MM.1S (cell line): Measurements from ENCODE around the gene SQOR.
A peak's percentile ranks its signal among the peaks of the same experiment; 100 is the strongest.

ENCODE experiments used
- DNase-seq: peaks from one replicate; pipeline ENCODE4 v3.0.0-alpha.2; 2015
- H2AFZ ChIP-seq: fragments of 300-600 bp; sonication (generic); 2 replicates; pipeline ENCODE4 v1.6.0; 2016; ENCODE audit warnings: antibody characterized with exemption, low read length
- H3F3A ChIP-seq: fragments of 300-600 bp; sonication (generic); 2 replicates; pipeline ENCODE4 v1.6.1; 2016; ENCODE audit warnings: mild to moderate bottlenecking, antibody characterized with exemption, low read length, moderate library complexity, mixed read lengths; ENCODE audit not compliant: insufficient read depth
- H3K27ac ChIP-seq: fragments of 300-600 bp; sonication (generic); 2 replicates; pipeline ENCODE4 v1.5.1; 2016; ENCODE audit warnings: mild to moderate bottlenecking, low read length
- H3K27me3 ChIP-seq: fragments of 300-600 bp; sonication (generic); replicated peaks from 2 replicates; pipeline ENCODE4 v1.6.0; 2016; ENCODE audit warnings: low read length; ENCODE audit not compliant: insufficient read depth
- H3K36me3 ChIP-seq: fragments of 300-600 bp; sonication (generic); replicated peaks from 2 replicates; pipeline ENCODE4 v1.6.1; 2016; ENCODE audit warnings: mild to moderate bottlenecking, low read length, mixed read lengths; ENCODE audit not compliant: insufficient read depth
- H3K4me1 ChIP-seq: fragments of 300-600 bp; sonication (generic); 2 replicates; pipeline ENCODE4 v1.6.1; 2016; ENCODE audit warnings: low read length, mixed read lengths
- H3K4me2 ChIP-seq: fragments of 300-600 bp; sonication (generic); 2 replicates; pipeline ENCODE4 v1.6.0; 2016; ENCODE audit warnings: low read depth, low read length
- H3K4me3 ChIP-seq: fragments of 300-600 bp; sonication (generic); 2 replicates; pipeline ENCODE4 v1.5.1; 2016; ENCODE audit warnings: low read length, mixed read lengths
- H3K79me2 ChIP-seq: fragments of 300-600 bp; sonication (generic); 2 replicates; pipeline ENCODE4 v1.6.1; 2016; ENCODE audit warnings: mixed run types, low read length, mixed read lengths
- H3K9ac ChIP-seq: fragments of 300-600 bp; sonication (generic); 2 replicates; pipeline ENCODE4 v1.6.1; 2016; ENCODE audit warnings: low read length, mixed read lengths
- H3K9me2 ChIP-seq: fragments of 300-600 bp; sonication (generic); replicated peaks from 2 replicates; pipeline ENCODE4 v1.6.1; 2016; ENCODE audit warnings: mild to moderate bottlenecking, low read length, mixed read lengths; ENCODE audit not compliant: insufficient read depth
- H3K9me3 ChIP-seq: fragments of 300-600 bp; sonication (generic); replicated peaks from 2 replicates; pipeline ENCODE4 v1.6.1; 2016; ENCODE audit warnings: mild to moderate bottlenecking, low read length, mixed read lengths; ENCODE audit not compliant: insufficient read depth
- H4K20me1 ChIP-seq: fragments of 300-600 bp; sonication (generic); 2 replicates; pipeline ENCODE4 v1.6.1; 2016; ENCODE audit warnings: mild to moderate bottlenecking, low read length, moderate library complexity, mixed read lengths; ENCODE audit not compliant: insufficient read depth
- CTCF ChIP-seq: fragments of 300-600 bp; sonication (generic); IDR thresholded peaks from 2 replicates; pipeline ENCODE4 v1.5.1; 2016; ENCODE audit warnings: antibody characterized with exemption, low read length, mixed read lengths
- EZH2 ChIP-seq: fragments of 300-600 bp; sonication (generic); optimal IDR thresholded peaks from 2 replicates; pipeline ENCODE3; 2017; ENCODE audit warnings: low read depth, mild to moderate bottlenecking, antibody characterized with exemption, low read length, mixed read lengths
- EZH2phosphoT487 ChIP-seq: fragments of 300-600 bp; sonication (generic); IDR thresholded peaks from 2 replicates; pipeline ENCODE4 v1.6.1; 2018; ENCODE audit warnings: antibody characterized with exemption, low read length

The SQOR gene

GRCh38 chr15:45628136-45628535 lies 6.7 kb upstream of the SQOR start:
- H3K4me1 ChIP-seq = peaks cover 20% of the 10 kb centered on the region
- no peak overlapping the region for H2AFZ ChIP-seq
- H3K9ac ChIP-seq = no peak overlapping the region
- no peak overlapping the region for H3K27ac ChIP-seq
- H3F3A ChIP-seq = no peaks in the 10 kb centered on the region
- H3K27me3 ChIP-seq = no peaks in the 10 kb centered on the region
- DNase-seq = no peak
- H3K9me3 ChIP-seq = no peaks in the 10 kb centered on the region
- no peak overlapping the region for H3K4me3 ChIP-seq
- no peaks in the 10 kb centered on the region for H3K79me2 ChIP-seq
- no peaks in the 10 kb centered on the region for H4K20me1 ChIP-seq
- TF ChIP-seq EZH2 (no peak), EZH2phosphoT487 (no peak), CTCF (no peak)
- no peak overlapping the region for H3K4me2 ChIP-seq
- no peaks in the 10 kb centered on the region for H3K9me2 ChIP-seq
- no peaks in the 10 kb centered on the region for H3K36me3 ChIP-seq

- Histone ChIP-seq H3K36me3 (no peaks in the 10 kb centered on the region), H3K9me3 (no peaks in the 10 kb centered on the region), H3K4me3 (no peak overlapping the region), H3K79me2 (peaks cover 6% of the 10 kb centered on the region), H3K4me1 (peaks cover 23% of the 10 kb centered on the region), H3K27ac (no peak overlapping the region), H3K9me2 (no peaks in the 10 kb centered on the region), H4K20me1 (no peaks in the 10 kb centered on the region), H2AFZ (0 out of 2 replicates have a peak overlapping the region, but pooled peaks have one; percentile 49), H3K9ac (no peak overlapping the region), H3K4me2 (peak overlapping the region; percentile 55; the same call in 1 of the 2 replicates), H3K27me3 (no peaks in the 10 kb centered on the region), H3F3A (peaks cover 21% of the 10 kb centered on the region)
- TF ChIP-seq EZH2phosphoT487 = no peak
- TF ChIP-seq EZH2 = no peak
- TF ChIP-seq CTCF = no peak
- DNase-seq = no peak
Measured at GRCh38 chr15:45630917-45631691, 3.7 kb upstream of the SQOR start.

- peak overlapping the region; percentile 49; the same call in 1 of the 2 replicates for H2AFZ ChIP-seq
Measured at GRCh38 chr15:45631776-45632175, 3.1 kb upstream of the SQOR start.

More at GRCh38 chr15:45631776-45632175, 3.1 kb upstream of the SQOR start:
- TF ChIP-seq EZH2 = no peak
- TF ChIP-seq CTCF = no peak
- Histone ChIP-seq H3K4me1 (peaks cover 26% of the 10 kb centered on the region), H3K4me3 (no peak overlapping the region), H3K9me2 (no peaks in the 10 kb centered on the region), H3K79me2 (peaks cover 13% of the 10 kb centered on the region), H3K27me3 (no peaks in the 10 kb centered on the region), H3K27ac (no peak overlapping the region), H3K9me3 (no peaks in the 10 kb centered on the region), H3F3A (peaks cover 27% of the 10 kb centered on the region), H3K36me3 (no peaks in the 10 kb centered on the region), H3K4me2 (peak overlapping the region; percentile 55), H4K20me1 (no peaks in the 10 kb centered on the region), H3K9ac (no peak overlapping the region)
- no peak for DNase-seq
